GM19240 (cell line): Measurements from ENCODE around the gene DIP2A.
A peak's percentile ranks its signal among the peaks of the same experiment; 100 is the strongest.

Source experiments
- DNase-seq: peaks from one replicate; pipeline ENCODE4 v3.0.0; 2011; ENCODE audit warnings: low spot score; ENCODE audit not compliant: insufficient read length

Gene DIP2A

GRCh38 chr21:46581780-46582307 lies 123.2 kb downstream of the DIP2A start:
- no peak for DNase-seq

GRCh38 chr21:46585191-46585953 lies 126.7 kb downstream of the DIP2A start:
- no peak for DNase-seq

GRCh38 chr21:46594276-46594675 lies 135.6 kb downstream of the DIP2A start:
- DNase-seq = no peak

DNA sequence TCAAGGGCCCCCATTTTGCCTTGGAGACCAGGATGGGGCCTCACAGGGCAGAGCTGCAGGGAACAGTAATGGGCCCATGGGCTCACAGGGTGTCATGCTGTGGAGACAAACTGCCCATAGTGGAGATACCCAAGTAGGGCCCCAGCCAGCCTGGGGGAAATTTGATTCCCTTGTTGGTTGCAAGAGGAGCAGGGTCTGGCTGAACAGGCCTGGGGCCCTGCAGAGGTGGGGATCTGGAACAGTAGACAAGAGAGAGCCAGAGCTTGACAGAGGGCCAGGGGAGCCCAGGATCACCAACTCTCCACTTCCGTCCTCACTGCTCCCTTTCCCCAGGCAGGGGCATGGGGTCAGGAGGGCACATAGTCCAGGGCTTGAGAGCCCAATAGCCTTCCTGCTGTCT lies 137.5 kb downstream of the DIP2A start:
- DNase-seq = no peak

GRCh38 chr21:46597031-46597430 lies 138.3 kb downstream of the DIP2A start:
- DNase-seq = no peak

GRCh38 chr21:46597896-46598343 lies 139.2 kb downstream of the DIP2A start:
- DNase-seq = no peak

- no peak for DNase-seq
These were observed 140.2 kb downstream of the DIP2A start for GRCh38 chr21:46598581-46599572.

- no peak for DNase-seq
These were observed 141.6 kb downstream of the DIP2A start for GRCh38 chr21:46600305-46600704.

GRCh38 chr21:46600978-46601377 lies 142.3 kb downstream of the DIP2A start:
- no peak for DNase-seq

DNA sequence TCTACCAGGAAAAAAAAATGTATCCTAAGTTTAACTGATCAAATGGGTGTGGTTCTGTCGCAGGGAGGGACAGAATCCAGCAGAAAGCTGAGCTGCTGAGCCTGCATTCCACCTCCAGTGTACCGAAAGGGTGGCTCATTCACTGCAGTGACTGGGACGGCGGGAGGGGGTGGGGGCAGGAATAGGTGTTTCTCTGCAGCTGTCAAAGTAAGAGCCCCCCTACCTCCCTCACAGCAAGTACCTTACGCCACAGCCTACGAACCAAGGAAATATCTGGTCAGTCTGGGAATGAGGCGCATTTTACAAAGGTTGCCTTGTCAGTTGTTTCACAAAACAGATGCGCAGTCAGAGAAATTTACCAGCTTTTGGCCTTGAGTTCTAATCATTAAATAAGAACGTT lies 144.5 kb downstream of the DIP2A start:
- DNase-seq = no peak

- no peak for DNase-seq
These were observed 145.8 kb downstream of the DIP2A start for GRCh38 chr21:46604329-46604974.

- DNase-seq = no peak
These were observed 146.5 kb downstream of the DIP2A start, which contains the start of gene S100B for GRCh38 chr21:46604975-46605766. Gene S100B, minus strand, starts transcription at chr21:46605082. Its CDS starts 2,667 bp downstream, at chr21:46602415.

DNA sequence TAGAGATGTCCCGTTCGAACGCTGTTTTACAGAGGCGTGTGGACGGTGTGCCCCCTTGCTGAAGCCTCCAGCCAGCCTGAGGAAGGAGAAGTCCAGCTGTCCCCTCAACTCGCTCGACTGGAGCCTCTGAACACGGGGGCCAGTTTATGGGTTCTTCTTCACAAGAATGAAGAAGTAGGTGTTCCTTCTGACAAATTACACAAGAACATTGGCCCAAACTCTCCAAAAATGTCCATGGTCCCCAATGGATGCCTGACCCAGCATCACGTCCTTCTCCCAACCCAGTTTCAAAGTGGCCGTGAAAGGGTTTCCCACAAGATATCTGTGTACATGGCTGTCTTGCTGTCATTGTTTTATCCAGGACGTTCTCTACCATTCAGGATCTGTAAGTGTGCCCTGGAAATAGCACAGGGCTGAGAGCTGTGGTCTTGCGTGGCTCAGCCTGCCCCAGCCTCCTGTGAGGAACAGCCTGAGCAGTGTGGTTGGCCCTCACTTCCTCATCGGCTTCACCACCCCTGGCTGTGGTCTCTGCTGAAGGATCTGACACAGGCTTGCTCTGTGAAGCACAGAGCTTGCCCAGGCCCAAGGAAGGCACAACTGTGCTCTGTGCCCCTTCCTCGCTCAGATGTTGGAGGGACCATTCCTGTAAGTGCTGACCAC lies 147.2 kb downstream of the DIP2A start:
- peak; percentile 29 for DNase-seq

DNA sequence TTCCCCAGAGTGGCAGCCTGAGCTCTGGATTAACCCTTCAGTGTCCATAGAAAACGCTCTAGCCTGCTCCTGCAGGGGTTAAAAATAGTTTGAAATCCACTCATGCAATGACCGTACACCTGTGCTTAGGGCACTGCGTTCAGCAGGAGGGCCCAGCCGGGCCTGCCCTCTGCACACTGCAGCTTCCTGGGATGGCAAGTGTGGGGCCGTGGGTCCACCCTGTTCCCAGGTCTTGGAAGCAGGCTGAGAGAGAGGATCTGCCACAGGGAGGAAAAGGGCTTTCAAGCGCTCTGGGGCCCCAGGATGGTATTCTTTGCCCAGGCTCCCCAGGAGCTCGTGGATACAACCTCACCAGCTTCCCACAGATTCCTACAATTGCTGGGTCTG lies 147.7 kb downstream of the DIP2A start:
- DNase-seq = no peak

DNA sequence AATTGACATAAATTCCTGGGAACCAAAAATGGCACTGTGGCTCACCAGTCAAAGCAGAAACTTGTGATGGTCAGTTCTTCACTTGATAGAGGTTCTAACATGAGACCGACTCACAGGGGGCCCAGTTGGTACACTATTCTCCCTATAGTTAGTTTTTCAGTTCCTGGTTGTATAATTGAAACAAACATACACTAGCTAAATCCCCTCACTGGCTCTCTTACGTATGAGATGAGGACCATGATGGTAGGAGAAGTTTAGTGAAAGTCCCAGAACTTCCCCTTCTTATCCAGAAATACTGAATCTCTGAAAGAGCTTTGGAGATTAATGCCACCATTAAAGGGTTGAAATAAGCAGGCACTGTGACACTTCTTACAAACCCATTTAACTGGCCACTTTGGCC lies 148.9 kb downstream of the DIP2A start:
- DNase-seq = no peak

DNA sequence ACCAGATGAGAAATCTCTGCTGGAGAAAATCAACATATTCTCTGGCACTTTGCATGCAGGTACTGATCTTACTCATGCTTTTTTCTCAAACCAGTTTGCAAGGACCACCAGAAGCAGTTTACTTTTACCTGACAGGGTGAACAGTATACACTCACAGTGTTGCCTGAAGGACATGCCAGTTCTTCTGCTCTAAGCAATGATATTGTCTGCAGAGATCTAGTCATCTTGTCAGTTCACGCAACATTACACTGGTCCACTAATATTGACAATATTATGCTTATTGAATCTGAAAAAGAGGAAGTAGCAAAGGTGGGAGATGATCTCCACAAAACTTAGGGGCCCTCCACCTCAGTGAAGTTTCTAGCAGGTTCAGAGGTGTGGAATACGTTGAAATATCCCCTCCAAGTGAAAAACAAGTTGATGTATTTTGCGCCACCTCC lies 150.0 kb downstream of the DIP2A start:
- no peak for DNase-seq

DNA sequence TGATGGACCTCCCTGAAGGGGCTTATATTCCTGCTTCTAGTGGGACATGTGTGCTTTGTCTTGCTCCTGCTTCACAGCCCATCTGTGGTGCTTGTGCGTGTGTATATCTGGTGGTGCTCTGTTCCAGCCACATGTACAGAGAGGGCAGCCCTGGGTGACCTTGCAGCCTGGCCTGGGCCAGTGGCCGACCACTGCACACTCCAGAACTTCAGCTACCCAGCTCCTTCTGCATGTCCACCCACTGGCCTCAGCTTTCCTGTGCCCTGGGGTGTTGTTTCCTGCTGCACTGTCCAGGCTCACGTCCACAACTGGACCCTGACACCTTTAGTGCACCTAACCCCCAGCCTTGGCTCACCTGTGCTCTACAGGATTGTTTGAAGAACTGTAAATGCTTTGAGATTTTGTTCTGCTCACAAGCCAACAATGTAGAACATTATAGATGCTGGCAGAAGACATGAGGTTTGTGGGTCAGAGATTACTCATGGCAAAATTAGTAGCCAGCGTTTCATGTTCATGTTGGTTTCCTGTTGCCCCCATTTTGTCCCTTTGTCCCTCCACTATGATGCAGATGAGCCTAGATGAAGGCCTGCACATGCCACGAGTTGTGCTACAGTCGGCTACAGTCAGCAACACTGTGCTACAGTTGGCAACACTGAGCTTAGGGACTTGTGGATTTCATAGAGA lies 151.5 kb downstream of the DIP2A start:
- no peak for DNase-seq

- DNase-seq = no peak
These were observed 154.7 kb downstream of the DIP2A start for GRCh38 chr21:46613391-46613790.

GRCh38 chr21:46616050-46616449 lies 157.4 kb downstream of the DIP2A start:
- DNase-seq = no peak
